ENCODE measurements around the gene PGLYRP4. TPM values are rescaled to one million over a fixed set of nuclear protein-coding genes. Genes with fewer than 3 reads are reported as not detected.

PGLYRP4 gene
- total RNA-seq, 1 donor from 2014 or later, result not detected

DNA sequence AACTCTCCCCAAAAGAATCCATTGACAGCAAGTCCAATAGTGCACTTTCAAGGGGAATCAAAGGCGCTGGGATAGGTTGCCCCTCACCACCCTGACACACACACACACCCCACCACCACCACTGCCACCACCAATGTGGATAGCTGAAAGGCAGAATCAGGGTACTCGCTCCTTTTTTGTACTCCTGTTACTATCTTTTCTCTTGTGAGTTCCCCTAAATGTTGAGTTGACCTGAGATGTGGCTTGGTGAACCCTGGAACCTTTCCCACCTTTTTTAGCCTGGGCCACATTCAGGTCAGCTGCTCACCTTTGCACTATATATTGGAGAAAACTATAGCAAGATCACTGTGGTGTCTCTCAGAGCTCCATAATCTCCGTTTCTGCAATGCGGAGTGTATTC, 38.4 kb upstream of the PGLYRP4 start:
- H3K4me1 Mint-ChIP-seq, result no peaks in the 10 kb centered on the region
- H3K27ac Mint-ChIP-seq (ENCODE audit: unreplicated experiment), result no peak overlapping the region
- no peaks in the 10 kb centered on the region for H3K36me3 Mint-ChIP-seq (ENCODE audit: low read depth)
- H3K27me3 Mint-ChIP-seq (ENCODE audit: low read depth), result peaks cover 73% of the 10 kb centered on the region
- no peak for DNase-seq (ENCODE audit: low read depth, low spot score)
- TF ChIP-seq, protein P1, sequence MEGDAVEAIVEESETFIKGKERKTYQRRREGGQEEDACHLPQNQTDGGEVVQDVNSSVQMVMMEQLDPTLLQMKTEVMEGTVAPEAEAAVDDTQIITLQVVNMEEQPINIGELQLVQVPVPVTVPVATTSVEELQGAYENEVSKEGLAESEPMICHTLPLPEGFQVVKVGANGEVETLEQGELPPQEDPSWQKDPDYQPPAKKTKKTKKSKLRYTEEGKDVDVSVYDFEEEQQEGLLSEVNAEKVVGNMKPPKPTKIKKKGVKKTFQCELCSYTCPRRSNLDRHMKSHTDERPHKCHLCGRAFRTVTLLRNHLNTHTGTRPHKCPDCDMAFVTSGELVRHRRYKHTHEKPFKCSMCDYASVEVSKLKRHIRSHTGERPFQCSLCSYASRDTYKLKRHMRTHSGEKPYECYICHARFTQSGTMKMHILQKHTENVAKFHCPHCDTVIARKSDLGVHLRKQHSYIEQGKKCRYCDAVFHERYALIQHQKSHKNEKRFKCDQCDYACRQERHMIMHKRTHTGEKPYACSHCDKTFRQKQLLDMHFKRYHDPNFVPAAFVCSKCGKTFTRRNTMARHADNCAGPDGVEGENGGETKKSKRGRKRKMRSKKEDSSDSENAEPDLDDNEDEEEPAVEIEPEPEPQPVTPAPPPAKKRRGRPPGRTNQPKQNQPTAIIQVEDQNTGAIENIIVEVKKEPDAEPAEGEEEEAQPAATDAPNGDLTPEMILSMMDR (conservative IDR thresholded peaks at IDR 0.05), result no peak
- peaks cover 6% of the 10 kb centered on the region for H3K9me3 Mint-ChIP-seq
- H3K4me3 Mint-ChIP-seq, result no peak overlapping the region

- TF ChIP-seq, protein P1 (conservative IDR thresholded peaks at IDR 0.05), result no peak
- Mint-ChIP-seq H3K4me3 (no peak overlapping the region), H3K27ac (ENCODE audit: unreplicated experiment) (no peak overlapping the region), H3K9me3 (peaks cover 10% of the 10 kb centered on the region), H3K36me3 (ENCODE audit: low read depth) (no peaks in the 10 kb centered on the region), H3K27me3 (ENCODE audit: low read depth) (peaks cover 73% of the 10 kb centered on the region), H3K4me1 (no peaks in the 10 kb centered on the region)
- DNase-seq (ENCODE audit: low read depth, low spot score), result no peak
These were observed 37.9 kb upstream of the PGLYRP4 start for GRCh38 chr1:153386500-153386901.

DNA sequence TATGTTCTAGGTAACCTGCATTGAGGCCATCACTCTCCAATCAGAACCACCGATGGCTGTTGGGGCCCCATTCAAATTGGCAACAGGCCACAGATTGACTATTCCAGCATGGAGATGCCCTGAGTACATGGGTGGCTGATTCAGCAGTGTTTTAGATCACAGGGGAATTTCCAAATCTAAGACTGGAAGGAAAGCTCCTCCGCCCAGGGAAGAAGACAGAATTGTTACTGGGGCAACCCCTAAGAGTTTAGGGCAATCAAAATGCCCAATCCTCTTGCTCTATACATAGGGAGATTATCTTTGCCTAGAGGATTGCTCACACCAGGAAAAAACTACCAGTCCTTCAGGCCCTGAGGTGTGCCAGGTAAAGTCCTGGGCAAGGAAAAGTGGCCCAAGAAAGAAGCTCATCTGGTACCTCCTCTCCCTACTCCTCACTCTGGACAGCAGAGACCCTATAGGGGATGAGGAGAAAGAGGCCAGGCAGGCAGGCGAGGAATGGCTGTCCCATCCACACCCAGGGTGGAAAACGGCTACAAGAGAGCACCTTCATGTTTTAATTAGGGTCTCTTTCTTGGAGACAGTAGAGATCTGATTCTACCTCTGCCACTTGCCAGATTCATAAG, 36.4 kb upstream of the PGLYRP4 start:
- Mint-ChIP-seq H3K27ac (ENCODE audit: unreplicated experiment) (no peak overlapping the region), H3K4me3 (no peak overlapping the region), H3K27me3 (ENCODE audit: low read depth) (peaks cover 68% of the 10 kb centered on the region), H3K36me3 (ENCODE audit: low read depth) (no peaks in the 10 kb centered on the region), H3K4me1 (no peaks in the 10 kb centered on the region), H3K9me3 (peaks cover 10% of the 10 kb centered on the region)
- no peak for DNase-seq (ENCODE audit: low read depth, low spot score)
- TF ChIP-seq, protein P1 (conservative IDR thresholded peaks at IDR 0.05), result no peak

DNA sequence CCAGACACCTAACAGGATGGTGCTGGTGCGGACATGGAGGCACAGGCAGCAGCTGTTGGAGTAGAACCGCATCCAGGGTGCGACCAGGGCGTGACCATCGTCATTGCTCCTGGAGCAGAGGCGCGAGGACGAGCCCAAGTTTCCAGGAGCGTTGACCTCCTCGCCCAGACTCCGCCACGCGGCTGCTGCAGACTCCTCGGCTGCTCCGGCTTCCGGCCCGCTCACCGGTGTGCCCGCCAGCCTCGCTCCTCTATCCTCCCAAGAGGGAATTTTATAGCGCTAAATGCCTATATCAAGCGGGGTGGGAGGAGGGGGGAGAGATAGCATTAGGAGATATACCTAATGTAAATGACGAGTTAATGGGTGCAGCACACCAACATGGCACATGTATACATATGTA, 32.1 kb upstream of the PGLYRP4 start:
- no peaks in the 10 kb centered on the region for H3K36me3 Mint-ChIP-seq (ENCODE audit: low read depth)
- no peaks in the 10 kb centered on the region for H3K4me1 Mint-ChIP-seq
- no peak overlapping the region for H3K4me3 Mint-ChIP-seq
- peaks cover 10% of the 10 kb centered on the region for H3K9me3 Mint-ChIP-seq
- no peak for DNase-seq (ENCODE audit: low read depth, low spot score)
- H3K27me3 Mint-ChIP-seq (ENCODE audit: low read depth), result peaks cover 52% of the 10 kb centered on the region
- no peak overlapping the region for H3K27ac Mint-ChIP-seq (ENCODE audit: unreplicated experiment)
- TF ChIP-seq, protein P1 (conservative IDR thresholded peaks at IDR 0.05), result no peak

GRCh38 chr1:153379591-153379990, 30.9 kb upstream of the PGLYRP4 start:
- H3K4me3 Mint-ChIP-seq, result no peak overlapping the region
- peaks cover 43% of the 10 kb centered on the region for H3K27me3 Mint-ChIP-seq (ENCODE audit: low read depth)
- H3K27ac Mint-ChIP-seq (ENCODE audit: unreplicated experiment), result no peak overlapping the region
- H3K9me3 Mint-ChIP-seq, result peaks cover 10% of the 10 kb centered on the region
- DNase-seq (ENCODE audit: low read depth, low spot score), result no peak
- no peaks in the 10 kb centered on the region for H3K36me3 Mint-ChIP-seq (ENCODE audit: low read depth)
- no peaks in the 10 kb centered on the region for H3K4me1 Mint-ChIP-seq
- TF ChIP-seq, protein P1 (conservative IDR thresholded peaks at IDR 0.05), result no peak
